KOPT-K1 (cell line): Measurements from ENCODE around the gene GPSM3.
"Not testable (repeated sequence)": the region's sequence is repeated elsewhere in the genome, so short reads cannot be mapped to it uniquely, and the experiment has no call there.

Source experiments
- H3K27ac ChIP-seq: fragments of 200-600 bp; sonication (generic); 2 replicates; pipeline ENCODE4 v1.5.1; 2016; ENCODE audit warnings: antibody characterized with exemption, mild to moderate bottlenecking, low read depth, low read length; ENCODE audit not compliant: poor library complexity, severe bottlenecking
- H3K36me3 ChIP-seq: fragments of 200-600 bp; sonication (generic); 2 replicates; pipeline ENCODE4 v1.5.1; 2017; ENCODE audit warnings: antibody characterized with exemption, mild to moderate bottlenecking, low read length, moderate library complexity; ENCODE audit not compliant: insufficient read depth
- H3K9me3 ChIP-seq: fragments of 200-600 bp; sonication (generic); 2 replicates; pipeline ENCODE4 v1.5.1; 2017; ENCODE audit warnings: antibody characterized with exemption, low read length, mild to moderate bottlenecking; ENCODE audit not compliant: insufficient read depth, poor library complexity, severe bottlenecking

GPSM3 gene

DNA sequence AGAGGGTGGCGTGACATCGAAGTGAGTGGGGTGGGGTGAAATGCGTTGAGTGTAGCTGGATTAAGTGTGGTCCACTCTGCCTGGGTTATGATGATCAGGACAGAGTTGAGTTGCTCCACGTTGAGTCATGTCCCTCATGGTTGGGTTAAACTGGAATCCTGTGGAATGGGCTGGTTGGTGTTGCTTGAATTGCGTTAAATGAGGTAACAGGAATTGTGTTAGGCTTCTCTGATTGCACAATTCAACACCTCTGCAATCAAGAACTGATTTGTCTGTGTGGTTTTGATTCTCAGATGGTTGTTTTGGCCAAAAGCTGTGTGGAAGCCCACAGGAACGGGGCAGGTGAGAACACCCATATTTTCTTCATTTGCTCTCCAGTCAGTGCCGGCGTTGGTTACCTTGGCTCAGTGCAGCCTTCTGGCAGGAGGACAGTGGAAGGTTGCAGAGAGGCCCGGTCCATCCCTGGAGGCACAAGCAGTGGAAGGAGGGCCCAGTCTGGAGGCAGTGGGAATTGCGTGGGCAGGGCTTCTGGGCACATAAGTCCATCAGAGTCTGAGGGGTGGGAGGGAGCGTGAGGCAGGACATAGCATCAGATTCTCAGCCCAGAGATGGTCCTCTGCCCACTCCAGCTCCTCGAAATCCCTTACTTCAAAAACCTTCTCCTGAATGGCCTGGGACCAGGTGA, 19.8 kb upstream of the GPSM3 start:
- H3K36me3 ChIP-seq: no peaks in the 10 kb centered on the region
- no peak overlapping the region for H3K27ac ChIP-seq
- H3K9me3 ChIP-seq: no peaks in the 10 kb centered on the region

DNA sequence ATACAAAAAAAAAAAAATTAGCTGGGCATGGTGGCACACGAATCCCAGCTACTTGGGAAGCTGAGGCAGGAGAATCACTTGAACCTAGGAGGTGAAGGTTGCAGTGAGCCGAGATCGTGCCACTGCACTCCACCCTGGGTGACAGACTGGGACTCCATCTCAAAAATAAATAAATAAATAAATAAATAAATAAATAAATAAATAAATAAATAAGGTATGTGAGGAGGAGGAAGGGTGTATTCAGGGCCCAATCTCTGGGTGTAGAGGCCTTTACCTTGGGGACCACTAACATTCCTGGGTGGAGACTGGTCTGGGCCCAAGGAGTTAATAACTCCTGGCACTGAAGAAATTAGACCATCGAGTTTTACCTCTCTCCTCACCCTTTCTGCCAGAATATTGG, 19.0 kb upstream of the GPSM3 start:
- H3K36me3 ChIP-seq, H3K9me3 ChIP-seq, H3K27ac ChIP-seq: not testable (repeated sequence)

DNA sequence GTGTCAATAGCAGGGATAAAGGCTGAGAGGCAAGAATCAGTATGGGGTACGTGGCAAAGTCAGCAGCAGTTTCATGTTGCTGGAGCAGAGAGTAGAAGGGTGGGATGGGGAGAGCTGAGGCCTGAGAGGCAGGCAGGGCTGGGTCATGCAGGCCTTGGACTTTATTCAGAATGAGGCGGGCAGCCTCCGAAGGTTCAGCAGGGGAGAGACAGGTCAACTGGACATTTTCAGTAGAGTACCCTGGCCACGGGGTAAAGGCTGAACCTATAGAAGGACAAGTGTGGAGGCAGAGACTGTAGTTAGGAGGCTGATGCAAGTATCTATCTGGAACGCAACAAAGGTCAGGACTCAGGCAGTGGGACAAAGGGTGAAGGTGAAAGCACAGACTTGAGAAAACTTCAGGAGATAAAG, 17.8 kb upstream of the GPSM3 start:
- Histone ChIP-seq H3K9me3 (no peaks in the 10 kb centered on the region), H3K36me3 (no peaks in the 10 kb centered on the region), H3K27ac (no peak overlapping the region)

DNA sequence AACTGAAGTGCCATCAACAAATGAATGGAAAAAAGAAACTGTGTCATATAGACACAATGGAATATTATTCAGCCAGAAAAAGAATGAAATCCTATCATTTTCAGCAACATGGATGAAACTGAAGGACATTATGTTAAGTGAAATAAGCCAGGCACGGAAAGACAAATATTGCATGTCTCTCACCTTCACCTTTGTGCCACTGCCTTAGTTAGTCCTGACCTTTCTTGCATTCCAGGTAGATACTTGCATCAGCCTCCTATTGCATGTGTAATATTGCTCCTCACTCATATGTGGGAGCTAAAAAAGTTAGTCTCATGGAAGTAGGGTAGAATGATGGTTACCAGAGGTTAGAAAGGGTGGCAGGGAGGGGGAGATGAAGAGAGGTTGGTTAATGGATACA, 16.6 kb upstream of the GPSM3 start:
- no peaks in the 10 kb centered on the region for H3K9me3 ChIP-seq
- no peak overlapping the region for H3K27ac ChIP-seq
- H3K36me3 ChIP-seq: no peaks in the 10 kb centered on the region

DNA sequence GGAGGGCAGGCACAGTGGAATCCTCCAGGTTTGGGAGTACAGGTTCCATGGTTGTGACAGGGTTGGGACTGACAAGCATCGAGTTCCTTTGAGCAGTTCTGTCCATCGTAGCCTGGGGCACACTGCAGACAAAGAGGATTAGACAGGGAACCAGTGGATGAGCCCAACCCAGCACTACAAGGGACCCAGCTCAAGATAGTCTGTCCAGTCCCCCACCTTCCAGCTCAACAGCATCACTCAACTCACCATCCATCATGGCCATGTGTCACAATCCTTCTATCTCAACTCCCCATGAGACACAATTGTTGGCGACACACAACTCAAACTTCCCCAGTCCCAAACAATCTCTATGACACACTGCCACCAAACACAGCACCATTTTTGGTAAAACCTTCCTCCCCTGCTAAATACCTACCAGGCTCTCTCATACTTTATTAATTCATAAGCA, 11.8 kb upstream of the GPSM3 start:
- H3K9me3 ChIP-seq: no peaks in the 10 kb centered on the region
- H3K27ac ChIP-seq: no peak overlapping the region
- H3K36me3 ChIP-seq: no peaks in the 10 kb centered on the region

DNA sequence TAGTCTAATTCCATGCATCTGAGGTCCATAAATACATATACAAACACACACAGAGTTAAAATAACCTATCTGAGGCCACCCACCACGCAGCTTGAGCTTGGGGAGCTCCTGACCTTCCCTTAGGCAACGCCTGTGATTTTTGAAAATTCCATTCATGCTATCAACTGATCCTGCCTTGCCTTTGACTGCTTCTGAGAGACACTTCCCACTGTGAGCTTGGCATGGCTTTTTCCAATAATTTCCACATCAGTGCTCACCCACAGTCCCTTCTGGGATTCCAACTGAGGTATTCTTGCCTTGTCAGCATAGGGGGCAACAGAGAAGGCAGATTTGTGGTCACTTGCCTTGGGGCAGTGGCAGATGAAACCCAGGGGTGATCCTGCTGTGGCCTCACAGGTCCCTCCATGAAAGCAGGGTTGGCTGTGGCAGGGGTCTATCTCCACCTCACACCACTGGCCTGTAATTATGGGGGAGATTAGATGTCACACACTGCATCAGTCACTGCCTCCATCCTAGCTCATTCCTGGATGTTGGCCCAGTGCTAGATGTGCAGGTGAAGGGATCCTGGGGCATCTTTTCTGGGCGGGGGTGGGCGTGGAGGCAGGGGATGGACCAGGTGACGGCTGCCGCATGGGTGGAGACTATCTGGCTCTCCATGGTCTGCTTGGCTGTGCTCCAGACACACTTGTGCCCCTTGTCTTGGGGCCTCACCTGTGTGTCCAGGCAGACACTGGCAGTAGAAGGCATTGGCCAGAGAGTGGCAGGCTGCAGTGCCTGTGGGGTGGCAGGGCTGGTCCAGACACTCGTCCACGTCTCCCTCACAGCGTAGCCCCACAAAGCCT, 11.2 kb upstream of the GPSM3 start:
- Histone ChIP-seq H3K27ac (no peak overlapping the region), H3K36me3 (no peaks in the 10 kb centered on the region), H3K9me3 (no peaks in the 10 kb centered on the region)

DNA sequence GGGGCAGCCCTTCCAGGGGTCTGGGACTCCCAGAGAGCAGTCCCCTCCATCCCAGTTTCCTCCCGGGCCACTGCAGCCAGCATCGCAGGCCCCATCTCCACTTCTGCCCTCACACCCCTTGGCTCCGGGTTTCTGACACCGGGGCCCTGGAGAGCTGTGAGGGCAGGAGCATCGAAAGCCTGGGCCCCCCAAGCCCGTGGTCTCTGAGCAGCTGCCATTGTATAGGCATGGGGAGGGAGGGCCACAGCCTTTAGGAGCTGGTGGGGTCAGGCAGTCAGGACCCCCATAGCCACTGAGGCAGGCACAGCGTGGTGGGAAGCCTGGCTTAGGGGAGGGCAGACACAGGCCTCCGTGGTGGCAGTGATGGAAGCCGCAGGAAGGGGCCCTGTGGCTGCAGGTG, 9.7 kb upstream of the GPSM3 start:
- peak overlapping the region; percentile 46 for H3K27ac ChIP-seq
- no peaks in the 10 kb centered on the region for H3K9me3 ChIP-seq
- no peaks in the 10 kb centered on the region for H3K36me3 ChIP-seq

DNA sequence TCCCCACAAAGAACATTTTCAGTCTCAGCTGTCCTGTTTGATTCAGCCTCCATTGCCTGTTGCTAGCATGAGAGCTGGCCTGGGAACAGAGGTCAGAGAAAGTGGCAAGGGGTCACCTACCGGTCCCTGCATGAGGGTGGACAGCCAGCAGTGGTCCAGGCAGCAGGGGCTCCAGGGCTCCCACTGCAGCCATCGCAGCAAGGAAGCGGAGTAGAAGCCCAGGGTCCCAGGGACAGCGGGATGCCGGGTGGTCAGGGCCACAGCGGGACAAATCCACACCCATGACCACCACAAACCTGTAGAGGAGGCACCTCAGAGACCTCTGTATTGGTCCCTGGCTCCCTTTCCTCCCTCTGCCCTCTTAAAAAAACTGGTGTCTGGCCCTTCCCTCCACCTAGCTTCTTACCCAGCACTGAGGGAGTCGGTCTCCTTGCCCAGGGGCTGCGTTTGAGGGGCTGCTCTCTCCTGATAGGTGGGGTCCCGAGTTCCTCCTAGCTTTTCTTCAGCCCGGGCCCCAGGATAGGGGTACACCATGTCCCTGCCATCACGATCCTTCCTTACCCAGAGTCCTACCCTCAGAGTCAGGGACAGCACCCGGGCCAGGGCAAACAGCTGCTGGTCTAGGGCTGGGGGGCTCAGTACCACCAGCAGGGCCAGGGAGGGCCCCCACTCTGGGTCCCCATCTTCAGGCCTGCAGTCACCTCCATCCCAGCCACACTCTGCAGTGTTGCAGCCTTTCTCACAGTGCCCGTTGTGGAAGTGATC, 8.4 kb upstream of the GPSM3 start:
- no peaks in the 10 kb centered on the region for H3K9me3 ChIP-seq

DNA sequence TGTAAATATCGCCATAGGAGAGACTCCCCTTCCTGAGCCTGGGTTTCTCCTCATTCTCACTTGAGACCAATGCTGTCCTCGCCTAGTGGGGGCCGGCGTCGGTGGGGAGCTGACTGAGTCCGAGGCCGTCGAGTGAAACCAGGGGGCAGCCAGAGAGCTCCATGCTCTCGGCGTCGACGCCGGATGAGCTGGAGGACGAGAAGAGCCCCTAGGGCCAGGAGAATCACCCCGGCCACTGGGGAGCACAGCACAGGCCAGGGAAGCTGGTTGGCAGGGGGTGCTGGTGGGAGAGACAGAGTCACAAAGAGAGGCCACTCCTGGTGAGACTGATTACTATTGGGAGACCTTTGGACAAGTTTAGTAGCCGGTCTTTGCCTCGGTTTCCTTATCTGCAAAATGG, 6.4 kb upstream of the GPSM3 start:
- H3K36me3 ChIP-seq: no peaks in the 10 kb centered on the region
- H3K27ac ChIP-seq: no peak overlapping the region
- no peaks in the 10 kb centered on the region for H3K9me3 ChIP-seq

More for the DNA sequence above, 8.4 kb upstream of the GPSM3 start:
- H3K27ac ChIP-seq: no peak overlapping the region
- no peaks in the 10 kb centered on the region for H3K36me3 ChIP-seq

DNA sequence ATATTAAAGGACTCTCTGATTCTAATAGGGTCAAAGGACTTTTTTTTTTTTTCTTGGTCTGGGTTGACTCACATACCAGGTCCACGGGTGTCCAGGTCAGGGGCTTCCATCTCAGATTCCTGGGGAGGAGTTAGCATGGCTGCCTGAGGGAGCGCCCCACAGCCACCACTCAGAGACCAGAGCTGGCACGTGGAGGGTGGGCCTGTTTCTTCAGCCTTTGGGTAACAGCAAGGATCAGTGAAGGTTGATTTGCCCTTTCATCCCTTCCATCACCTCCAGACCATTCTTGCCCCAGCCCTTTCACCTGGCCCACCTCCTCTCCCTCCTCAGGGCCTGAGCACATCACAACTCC, 5.9 kb upstream of the GPSM3 start:
- Histone ChIP-seq H3K27ac (no peak overlapping the region), H3K36me3 (no peaks in the 10 kb centered on the region), H3K9me3 (no peaks in the 10 kb centered on the region)

DNA sequence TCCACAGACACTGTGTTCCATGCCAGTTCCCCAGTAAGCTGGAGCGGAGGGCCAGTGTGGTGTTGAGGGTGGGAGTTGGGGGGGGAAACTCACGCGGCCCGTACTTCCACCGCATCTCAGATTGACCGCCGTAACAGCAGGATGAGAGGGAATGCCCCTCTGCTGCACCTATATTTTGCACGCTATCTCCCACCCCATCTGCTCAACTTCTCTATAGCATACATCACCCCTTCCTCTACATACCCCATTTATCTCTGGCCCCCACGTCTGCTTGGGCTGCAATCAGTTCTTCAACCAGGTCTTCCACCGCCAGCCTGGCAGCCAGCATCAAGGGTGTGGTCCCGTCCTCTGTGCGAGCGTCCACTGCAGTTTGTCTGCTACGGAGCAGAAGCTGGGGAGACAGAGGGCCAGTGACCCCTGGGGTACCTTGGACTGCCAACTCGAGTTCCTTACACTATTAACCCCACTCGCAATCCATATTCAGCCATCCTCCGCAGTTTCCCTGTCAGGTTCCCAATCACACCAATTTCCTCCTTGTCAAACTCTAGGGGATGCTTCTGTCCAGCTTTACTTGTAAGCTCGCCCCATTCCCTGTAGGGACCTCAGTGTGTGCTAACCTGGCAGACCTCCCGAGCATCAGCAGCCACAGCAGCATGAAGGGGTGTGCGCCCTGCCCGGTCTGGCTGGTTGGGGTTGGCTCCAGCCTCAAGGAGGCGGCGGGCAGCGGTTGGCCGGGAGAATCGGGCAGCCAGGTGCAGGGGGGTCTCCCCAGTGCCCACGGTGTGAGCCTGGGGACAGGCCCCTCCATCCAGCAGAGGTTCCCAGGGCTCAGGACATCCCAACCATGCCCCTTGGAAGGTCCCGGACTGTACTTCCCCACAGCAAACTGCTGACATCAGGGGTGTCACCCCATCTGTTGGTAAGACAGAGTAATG, 4.5 kb upstream of the GPSM3 start:
- H3K9me3 ChIP-seq: no peaks in the 10 kb centered on the region
- H3K36me3 ChIP-seq: no peaks in the 10 kb centered on the region
- H3K27ac ChIP-seq: peak overlapping the region; percentile 98

DNA sequence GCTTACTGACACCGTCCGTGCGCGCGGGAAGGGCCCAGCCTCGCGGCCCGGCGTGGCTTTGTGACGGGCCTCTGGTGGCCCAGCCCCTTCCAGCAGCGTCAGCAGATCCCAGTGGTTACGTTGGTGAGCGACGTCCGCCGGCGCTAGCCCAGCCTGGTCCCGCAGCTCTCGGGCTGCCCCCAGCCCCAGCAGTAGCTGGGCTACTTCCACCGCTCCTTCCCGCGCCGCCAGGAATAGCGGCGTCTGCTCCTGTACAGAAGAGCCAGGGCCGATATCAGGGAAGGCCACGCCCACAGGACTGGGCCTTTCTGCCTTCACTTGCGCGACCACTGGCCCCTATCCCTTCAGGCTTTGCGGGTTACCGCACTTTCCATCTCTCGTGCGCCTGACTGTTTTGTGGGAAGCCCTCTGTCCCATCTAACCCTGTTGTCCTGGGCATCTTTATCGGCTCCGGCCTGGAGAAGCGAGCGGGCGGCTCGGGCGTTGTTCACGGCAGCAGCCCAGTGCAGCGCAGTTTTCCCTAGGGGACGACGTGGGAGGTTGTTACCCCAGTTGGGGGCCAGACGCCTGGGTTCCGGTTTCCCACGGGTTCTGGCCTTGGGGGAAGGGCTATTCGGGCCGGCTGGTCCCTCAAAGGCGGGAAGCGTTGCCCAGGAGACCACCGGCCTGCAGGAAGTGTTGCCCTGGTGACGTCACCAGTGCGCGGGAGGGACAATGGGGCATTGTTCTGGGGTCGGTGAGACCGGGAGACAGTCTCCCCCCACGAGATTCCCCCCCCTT, 3.6 kb upstream of the GPSM3 start:
- H3K36me3 ChIP-seq: no peaks in the 10 kb centered on the region
- peak overlapping the region; percentile 98 for H3K27ac ChIP-seq
- no peaks in the 10 kb centered on the region for H3K9me3 ChIP-seq

DNA sequence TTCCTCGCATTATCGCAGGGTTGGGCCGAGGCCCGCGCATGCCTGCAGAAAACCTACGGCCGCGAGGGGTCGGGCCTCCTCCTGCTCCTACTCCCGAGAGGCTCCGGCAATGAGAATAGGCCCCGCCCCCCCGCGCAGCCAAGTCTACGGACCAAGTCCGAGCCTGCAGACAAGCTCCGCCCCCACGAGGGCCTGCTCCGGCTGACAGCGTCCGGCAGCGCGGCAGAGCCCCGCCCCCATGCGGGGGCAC, 3.1 kb upstream of the GPSM3 start:
- Histone ChIP-seq H3K27ac (peak overlapping the region; percentile 98), H3K36me3 (no peaks in the 10 kb centered on the region), H3K9me3 (no peaks in the 10 kb centered on the region)
